NCI-H524 treated with DMSO at 0.1 percent for 48 hours (cell line): ENCODE measurements around the gene RPS16.

ENCODE experiments used
- DNase-seq: peaks from one replicate; lab custom pipeline; 2025; lab: John Stamatoyannopoulos, UW

The RPS16 gene

DNA sequence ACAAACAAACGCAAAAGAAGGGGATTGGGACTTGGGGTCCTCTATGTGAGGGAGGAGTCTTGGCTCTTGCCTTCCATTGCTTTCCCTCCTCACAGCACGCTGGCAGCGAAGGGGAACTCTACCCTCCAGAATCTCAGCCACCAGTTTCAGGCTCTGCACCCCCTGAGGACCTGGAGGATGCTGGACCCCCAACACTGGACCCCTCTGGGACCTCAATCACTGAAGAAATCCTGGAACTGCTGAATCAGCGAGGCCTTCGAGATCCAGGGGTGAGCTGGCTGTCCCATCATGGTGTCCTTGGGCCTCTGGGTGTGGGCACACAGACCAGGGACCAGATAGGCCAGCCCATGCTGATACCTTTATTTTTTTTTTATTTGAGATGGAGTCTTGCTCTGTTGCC lies 13.7 kb downstream of the RPS16 start:
- DNase-seq, result no peak

DNA sequence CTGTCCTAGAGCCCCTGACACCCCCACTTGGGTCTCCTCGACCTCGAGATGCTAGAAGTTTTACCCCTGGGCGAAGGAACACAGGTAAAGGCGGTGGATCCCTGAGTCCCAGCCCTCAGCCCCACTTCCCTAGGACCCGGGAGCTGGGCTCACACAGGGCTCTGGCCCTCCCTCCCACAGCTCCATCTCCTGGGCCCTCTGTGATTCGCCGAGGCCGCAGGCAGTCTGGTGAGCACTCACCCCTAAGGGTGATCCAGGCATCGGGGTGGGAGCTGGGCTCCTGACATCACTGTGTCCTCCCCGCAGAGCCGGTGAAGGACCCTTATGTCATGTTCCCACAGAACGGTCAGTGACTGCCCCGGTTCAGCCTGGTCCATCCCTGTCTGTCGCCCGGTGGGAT lies 15.0 kb downstream of the RPS16 start:
- DNase-seq, result no peak

DNA sequence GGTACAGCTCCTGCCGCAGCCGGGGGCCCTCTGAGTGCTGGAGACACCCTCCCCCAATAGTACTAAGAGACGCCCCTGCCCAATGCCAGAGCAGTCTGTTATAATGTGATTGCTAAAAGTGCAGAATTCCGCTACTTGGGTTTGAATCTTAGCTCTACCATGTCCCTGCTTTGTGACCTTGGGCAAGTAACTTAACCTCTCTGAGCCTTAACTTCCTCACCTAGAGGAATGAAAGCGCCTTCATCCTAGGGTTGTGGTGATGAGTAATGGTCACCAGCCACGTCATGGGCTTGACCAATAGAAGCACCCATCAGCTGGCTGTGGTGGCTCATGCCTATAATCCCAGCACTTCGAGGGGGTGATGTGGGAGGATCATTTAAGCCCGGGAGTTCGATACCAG lies 16.7 kb downstream of the RPS16 start:
- DNase-seq, result no peak

DNA sequence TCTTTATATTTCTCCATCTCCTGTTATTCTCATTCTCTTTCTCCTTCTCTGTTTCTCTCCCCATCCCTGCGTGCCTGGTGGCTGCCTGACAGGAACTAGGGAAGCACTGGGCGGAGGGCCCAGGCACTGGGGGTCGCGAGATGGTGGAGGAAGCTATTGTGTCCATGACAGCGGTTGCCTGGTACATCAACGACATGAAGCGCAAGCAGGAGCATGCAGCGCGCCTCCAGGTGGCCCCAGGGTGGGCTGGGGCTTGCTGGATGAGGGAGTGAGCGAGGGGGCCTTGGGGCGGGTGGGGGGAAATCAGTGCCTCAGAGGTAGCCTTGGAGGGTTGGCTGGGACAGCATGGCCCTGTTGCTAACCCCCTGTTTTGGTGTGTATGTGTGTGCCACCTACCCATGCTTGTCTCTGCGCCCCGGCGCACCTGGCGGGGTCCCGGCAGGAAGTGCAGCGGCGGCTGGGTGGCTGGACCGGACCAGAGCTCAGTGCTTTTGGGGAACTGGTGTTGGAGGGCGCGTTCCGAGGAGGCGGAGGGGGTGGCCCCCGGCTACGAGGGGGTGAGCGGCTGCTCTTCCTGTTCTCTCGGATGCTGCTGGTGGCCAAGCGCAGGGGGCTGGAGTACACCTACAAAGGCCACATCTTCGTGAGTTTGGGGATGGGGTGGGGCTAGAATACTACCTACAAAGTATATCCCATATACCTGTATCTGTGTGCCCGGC lies 18.1 kb downstream of the RPS16 start:
- no peak for DNase-seq

DNA sequence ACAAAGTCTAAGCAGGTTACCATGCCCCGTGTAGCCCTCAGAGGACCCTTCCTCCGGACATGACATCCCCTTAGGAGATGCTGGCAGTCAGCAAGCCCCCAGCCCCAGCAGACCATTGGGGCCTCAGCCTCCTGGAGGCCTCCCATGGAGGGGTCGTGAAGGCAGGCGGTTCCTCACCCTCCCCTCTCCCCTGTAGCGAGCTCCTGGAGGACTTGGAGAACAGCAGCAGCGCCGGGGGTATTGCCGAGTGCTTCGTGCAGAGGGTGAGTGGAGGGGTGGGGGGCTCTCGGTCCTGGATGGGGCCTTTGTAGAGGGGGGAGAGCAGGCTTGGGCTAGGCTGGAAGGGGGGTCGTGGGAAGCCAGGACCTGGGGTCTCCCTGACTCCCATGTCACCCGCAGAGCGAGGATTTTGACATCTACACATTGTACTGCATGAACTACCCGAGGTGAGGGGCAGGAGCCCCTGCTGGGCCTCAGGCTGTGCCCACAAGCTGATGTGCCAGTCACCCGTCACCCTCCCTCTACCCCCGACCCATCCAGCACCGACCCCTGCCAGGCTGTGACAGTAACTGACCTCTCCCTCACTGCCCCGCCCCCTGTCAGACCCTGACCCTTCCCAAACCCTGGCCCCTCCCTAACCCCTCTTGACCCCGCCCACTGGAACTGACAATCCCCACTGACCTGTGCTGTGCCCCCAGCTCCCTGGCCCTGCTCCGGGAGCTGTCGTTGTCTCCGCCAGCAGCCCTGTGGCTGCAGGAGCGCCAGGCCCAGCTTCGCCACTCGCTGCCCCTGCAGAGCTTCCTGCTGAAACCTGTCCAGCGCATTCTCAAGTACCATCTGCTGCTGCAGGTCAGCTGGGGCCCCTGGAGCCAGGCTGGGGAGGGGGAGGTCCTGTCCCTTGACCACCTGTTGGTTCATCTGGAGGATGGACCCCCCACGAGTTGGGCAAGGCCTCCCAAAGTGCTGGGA lies 19.3 kb downstream of the RPS16 start:
- no peak for DNase-seq

DNA sequence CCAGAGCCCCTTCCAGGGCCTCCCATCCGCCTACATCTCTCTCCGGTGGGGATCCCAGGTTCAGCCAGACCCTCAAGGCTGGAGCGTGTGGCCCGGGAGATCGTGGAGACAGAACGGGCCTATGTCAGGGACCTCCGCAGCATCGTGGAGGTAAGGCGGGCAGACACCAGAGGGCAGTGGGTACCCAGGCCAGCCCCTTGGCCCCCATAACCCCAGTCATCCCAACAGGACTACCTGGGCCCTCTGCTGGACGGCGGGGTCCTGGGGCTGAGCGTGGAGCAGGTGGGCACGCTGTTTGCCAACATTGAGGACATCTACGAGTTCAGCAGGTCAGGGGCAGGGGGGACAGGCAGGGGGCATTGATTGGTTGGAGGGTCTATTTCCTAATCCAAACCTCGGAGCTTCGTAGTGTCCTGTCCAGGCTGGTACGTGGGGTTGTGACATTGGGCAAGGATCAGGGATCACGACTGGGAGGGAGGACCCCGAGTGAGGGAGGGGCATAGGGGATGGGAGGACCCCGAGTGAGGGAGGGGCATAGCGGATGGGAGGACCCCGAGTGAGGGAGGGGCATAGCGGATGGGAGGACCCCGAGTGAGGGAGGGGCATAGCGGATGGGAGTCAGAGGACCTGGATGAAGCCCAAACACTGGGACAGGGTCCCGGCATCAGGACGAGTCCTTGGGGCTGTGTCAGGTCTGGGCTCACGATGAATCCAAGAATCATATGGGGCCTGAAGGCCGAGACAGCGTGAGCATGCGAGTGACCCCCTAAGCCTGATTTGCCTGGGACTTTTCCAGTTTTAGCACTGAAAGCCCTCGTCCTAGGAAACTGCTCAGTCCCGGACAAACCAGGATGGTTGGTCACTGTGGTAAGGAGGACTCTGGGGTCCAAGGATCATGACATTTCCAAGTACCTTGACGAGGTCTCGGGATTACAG lies 20.4 kb downstream of the RPS16 start:
- no peak for DNase-seq

DNA sequence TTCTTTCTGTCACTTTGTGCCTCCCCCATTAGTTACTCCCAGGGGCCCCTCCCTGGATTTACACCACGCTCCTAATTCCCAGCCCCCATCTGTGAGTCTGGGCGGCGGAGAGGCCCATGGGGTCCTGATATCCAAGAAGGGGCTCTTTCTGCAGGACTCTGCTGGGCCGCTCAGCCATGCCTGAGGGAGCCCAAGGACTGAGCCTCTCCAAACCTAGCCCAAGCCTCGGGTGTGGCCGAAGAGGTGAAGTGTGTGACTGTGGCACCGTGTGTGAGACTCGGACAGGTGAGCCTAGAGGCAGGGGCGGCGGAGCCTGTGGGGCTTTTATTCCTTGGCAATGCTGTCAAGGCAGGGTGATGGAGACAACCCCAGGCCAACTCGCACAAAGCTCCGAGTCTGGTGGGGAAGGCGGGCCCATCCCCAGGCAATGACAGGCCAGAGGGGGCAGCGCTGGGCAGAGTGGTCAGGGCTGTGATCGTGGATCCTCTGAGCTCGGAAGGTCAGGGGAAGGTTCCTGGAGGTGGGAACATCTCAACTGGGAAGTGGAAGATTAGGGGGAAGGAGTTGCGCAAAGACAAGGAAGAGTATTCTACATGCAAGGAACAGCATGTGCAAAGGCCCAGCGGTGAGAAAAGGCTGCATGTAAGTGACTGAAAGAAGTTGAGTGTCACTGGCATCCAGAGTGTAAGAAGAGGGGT lies 21.7 kb downstream of the RPS16 start:
- no peak for DNase-seq

DNA sequence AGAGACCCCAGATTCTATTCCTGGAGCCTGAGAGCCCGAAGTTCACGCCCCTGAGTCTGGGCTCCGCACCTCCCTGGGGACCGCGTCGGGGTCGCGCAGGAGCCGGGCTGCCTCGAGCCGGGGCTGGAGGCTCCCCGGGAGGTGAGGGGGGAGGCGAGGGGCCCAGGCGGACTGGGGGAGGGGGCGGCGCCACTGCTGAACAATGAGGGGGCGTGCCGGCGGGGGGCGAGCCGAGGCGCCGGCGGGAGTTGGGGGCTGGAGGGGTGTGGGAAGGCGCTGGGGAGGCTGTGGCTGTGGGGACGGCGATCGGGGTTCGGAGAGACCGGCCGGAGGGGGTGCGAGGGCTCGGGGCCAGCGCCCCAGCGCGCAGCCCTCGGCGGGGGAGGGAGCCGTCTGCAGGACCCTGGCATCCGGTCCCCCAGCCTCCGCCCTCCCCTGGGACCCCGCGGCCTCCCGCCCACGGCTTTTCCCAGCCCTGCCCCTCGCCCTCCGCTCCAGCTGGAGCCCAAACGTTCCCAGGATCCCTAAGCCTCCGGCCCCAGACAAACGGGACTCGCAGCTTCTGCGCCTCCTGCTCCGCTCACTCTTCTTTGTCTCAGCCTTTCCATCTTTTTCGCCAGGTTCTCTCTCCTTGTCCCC lies 22.4 kb downstream of the RPS16 start:
- DNase-seq, result no peak

DNA sequence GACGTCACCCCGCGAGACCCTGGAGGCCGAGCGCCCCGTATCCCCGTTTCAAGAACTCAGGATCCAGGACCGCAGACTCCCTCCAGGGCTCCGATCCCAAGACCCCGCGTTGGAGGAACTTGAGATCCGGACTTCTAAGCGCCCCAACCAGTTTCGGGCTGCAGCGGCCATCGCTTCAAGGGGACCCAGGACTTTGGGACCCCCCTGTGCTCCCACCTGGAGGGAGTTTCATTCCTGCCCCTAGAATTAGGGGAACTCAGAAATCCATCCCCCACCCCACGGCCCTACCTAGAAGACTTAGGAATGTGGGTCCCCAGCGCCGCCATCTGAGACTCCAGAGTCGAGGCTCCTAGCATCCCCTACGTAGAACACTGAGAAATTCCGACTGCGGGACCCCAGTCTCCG lies 22.9 kb downstream of the RPS16 start:
- no peak for DNase-seq

DNA sequence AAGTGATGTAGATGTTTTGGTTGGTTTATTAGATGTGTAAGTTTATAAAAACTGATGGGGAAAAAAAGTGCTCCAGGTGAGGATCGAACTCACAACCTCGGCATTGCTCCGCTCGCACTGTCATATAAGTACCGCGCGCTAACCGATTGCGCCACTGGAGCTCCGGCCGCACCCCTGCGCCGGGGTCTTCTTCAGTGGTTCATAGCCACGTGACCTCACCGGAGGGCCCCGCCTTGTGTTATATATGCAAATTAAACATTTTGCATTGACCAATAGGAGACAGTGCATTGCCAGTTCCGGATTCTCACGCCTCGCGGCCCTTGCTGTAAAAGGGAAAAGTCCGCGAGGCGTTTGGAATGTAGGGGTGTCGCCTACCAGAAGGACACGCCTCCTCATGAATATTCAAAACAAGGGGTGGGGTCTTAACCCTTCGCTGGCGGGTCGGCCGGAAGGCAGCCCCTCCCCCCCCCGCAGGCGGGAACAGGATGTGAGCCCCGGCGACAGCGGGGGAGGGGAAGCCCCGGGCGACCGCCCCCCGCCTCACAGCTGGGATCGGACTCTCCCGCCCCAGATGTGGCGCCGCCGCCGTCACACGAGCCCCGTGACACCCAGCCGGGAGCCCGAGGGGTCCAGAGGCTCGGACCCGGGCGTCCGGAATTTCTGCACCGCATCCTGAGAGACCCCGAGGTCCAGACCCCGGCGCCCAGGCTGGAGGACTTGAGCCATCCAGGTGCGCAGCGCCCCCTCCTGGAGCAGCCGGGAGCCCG lies 23.5 kb downstream of the RPS16 start, which contains the start of gene PLEKHG2:
Gene PLEKHG2, plus strand, starts transcription at position 570 of the 767 bp plus-strand sequence. CDS start 1,418 bp downstream, outside the sequence.
- peak; percentile 98 for DNase-seq

DNA sequence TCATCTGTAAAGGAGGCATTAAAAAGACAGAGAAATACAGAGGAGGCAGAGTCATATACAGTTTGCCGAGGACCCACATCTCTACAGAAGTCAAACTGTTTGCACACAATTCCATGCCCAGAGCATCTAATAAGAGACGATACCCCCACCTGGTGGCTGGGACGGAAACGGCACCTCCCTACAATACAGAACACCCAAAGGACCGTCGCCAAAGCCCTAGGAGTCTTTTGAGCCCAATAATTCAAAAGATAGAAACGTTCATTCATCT lies 24.0 kb downstream of the RPS16 start:
- peak; percentile 87 for DNase-seq

DNA sequence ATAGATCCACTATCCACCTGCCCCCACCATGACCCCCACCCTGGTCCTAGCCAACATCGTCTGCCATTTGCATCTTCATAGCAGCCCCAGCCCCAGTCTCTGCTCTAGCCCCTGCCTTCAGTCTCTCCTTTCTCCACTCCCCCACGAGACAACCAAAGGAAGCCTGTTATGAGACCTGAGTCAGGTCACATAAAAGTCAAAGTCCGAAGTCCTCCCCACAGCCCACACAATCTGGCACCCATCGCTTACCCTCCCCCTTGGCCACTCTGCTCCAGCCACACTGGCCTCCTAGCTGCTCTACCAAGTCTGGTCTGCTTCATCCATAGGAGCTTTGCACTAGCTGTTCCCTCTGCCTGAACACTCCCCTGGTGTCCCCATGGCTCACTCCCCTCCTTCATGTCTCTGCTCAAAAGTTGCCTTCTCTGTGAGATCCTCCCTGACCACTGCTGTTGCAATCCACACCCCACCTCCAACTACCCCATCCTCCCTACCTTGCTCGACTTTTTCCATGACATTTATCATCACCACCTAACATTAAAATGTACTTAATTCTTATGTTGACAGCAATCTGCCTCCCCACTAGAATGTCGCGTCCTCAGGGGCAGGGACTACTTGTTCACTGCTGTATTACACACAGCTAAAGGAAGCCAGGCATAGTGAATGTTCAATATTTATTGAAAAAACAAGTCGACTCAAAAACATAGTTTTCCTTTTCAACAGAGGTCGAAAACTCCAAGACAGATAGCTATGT lies 24.5 kb downstream of the RPS16 start:
- DNase-seq, result no peak

DNA sequence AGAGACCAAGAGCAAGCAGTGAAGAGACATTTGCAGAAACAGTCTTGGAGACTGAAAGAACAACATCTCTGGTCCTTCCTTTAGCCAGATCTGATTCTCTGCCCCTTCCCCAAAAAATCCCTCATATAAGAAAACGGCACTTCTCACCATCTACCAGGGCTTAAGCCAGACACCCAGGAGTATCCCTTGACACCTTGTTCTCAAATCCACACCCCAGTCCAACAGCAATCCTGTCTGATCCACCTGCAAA lies 25.0 kb downstream of the RPS16 start:
- no peak for DNase-seq

DNA sequence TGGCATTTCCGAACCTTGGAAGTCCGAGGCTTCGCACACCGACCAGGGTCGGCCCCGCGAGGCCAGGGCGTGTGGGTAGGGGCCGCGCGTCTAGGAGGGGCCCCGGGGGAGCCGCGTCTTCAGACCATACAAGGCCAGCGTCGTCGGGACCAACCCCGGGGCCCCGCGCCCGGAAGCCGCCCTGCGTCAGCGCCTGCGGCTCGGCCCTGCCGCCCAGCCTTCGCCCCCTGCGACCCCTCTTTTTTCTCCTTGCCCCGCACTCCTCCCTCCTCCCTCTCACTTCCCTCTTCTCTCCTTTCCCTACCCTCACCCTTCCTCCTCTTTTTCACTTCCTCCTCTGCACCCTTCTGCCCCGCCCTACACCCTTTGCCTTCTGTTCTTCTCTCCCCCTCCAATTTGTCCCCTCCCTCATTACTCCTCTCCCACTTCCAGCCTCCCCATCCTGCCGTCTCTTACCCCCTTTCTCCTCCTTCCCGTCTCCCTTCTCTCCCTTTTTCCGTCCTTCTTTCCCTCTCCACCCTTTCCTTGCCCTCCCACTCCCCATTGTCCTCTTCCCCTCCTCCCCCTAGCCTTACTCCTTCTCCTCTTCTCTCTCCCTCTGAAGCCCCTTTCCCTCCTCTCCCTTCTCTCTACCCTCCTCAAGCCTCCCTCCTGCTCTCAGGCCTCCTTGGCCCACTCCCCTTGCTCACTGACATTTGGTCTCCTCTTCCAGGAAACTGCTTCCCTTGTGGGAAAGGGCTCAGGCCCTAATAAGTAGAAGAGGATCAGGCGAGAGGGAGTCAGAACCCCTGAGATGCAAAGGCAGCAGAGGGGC lies 25.5 kb downstream of the RPS16 start:
- no peak for DNase-seq

DNA sequence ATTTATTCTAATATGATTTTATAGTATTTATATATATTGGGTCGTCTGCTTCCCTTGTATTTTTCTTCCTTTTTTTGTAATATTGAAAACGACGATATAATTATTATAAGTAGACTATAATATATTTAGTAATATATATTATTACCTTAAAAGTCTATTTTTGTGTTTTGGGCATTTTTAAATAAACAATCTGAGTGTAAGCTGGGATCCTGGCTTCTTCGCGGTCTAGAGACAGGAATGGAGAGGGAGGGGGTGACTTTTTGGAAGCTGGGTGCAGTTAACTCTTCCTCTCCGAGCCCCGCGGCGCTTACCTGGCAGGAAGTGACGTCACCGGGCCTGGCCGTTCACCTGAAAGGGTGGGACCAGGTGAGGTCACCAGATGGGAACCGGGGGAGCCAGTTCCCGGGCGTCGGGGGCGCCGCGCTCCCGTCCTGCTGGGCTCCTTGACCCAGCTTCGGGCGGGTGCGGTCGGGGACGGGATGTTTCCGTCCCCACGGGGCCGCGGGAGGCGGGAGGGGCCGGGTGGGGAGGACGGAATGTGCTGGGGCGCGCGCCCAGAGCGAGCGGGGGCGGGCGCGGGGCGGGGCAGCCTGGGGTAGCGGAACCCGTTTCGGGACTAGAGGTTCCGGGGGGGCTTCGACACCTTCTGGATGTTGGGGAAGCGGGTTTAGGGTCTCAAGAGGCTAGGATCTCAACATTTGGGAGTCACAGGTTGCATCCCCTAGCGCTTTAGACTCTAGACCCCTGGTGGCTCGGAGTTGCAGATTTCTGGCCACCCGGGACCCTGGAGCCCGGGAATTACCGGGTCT lies 26.3 kb downstream of the RPS16 start:
- DNase-seq, result no peak

DNA sequence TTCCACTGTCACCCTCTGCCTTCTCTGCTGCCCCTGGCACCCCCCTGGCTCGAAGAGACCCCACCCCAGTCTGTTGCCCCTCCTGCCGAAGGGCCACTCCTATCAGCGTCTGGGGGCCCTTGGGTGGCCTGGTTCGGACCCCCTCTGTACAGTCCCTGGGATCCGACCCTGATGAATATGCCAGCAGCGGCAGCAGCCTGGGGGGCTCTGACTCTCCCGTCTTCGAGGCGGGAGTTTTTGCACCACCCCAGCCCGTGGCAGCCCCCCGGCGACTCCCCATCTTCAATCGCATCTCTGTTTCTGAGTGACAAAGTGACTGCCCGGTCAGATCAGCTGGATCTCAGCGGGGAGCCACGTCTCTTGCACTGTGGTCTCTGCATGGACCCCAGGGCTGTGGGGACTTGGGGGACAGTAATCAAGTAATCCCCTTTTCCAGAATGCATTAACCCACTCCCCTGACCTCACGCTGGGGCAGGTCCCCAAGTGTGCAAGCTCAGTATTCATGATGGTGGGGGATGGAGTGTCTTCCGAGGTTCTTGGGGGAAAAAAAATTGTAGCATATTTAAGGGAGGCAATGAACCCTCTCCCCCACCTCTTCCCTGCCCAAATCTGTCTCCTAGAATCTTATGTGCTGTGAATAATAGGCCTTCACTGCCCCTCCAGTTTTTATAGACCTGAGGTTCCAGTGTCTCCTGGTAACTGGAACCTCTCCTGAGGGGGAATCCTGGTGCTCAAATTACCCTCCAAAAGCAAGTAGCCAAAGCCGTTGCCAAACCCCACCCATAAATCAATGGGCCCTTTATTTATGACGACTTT lies 27.1 kb downstream of the RPS16 start:
- DNase-seq, result no peak

DNA sequence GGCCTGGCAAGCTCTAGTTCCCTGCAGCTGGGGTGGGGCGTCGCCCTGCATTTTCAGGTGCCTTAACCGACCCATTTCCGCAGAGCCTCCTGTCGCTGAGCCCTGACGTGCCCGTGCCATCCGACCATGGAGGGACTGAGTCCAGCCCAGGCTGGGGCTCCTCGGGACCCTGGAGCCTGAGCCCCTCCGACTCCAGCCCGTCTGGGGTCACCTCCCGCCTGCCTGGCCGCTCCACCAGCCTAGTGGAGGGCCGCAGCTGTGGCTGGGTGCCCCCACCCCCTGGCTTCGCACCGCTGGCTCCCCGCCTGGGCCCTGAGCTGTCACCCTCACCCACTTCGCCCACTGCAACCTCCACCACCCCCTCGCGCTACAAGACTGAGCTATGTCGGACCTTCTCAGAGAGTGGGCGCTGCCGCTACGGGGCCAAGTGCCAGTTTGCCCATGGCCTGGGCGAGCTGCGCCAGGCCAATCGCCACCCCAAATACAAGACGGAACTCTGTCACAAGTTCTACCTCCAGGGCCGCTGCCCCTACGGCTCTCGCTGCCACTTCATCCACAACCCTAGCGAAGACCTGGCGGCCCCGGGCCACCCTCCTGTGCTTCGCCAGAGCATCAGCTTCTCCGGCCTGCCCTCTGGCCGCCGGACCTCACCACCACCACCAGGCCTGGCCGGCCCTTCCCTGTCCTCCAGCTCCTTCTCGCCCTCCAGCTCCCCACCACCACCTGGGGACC lies 27.9 kb downstream of the RPS16 start:
- no peak for DNase-seq
